GM21381 (cell line): ENCODE measurements around the gene KAZN.

Experiments
- ATAC-seq: cut with Tn5 transposase; IDR thresholded peaks from one replicate; pipeline ENCODE4 v1.9.1; 2021; ENCODE audit warnings: mild to moderate bottlenecking, moderate library complexity; ENCODE audit not compliant: unreplicated experiment

KAZN gene

DNA sequence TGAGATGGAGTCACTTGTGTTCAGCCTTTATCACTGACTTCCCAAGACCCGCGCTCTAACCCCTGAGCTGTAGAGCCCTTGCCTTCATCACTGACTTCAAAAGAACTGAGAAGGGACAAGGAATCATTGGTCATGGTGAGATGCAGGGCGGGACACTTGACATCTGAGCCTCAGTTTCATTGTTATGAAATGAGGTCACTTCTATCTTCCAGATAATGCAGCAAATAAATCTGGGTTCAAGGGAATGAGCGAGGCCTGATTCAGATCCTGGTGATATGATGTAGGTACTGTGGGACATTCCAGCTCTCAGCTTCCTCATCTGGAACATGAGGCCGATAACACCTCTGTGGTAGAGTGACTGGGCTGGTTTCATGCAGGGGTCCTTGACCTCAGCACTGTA is 13.8 kb downstream of the KAZN start:
- ATAC-seq = no peak

GRCh38 chr1:14613926-14614325 is 15.4 kb downstream of the KAZN start:
- no peak for ATAC-seq

DNA sequence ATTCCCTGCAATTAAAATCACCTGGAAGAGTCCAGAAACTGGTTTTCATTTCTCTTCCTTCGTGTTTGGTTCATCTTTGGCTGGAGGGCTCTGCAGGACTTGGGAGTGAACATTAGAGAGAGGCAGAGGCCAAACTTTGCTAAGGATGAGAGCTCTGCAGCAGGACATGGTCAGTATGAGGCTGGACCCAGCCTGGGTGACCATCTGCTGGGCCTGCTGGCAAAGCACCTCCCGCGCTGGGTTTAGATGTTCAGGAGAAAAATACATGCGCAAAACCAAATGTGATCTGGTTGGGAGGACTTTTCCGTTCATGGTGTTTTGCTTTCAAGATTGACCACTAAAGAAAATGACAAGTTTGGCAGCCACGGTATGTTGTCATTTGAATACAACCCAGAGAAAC is 15.9 kb downstream of the KAZN start:
- no peak for ATAC-seq

GRCh38 chr1:14615549-14616218 is 17.2 kb downstream of the KAZN start:
- ATAC-seq = no peak

- no peak for ATAC-seq
Observed at GRCh38 chr1:14616632-14617396, 18.3 kb downstream of the KAZN start.

- ATAC-seq = no peak
Observed at GRCh38 chr1:14617791-14618190, 19.3 kb downstream of the KAZN start.

DNA sequence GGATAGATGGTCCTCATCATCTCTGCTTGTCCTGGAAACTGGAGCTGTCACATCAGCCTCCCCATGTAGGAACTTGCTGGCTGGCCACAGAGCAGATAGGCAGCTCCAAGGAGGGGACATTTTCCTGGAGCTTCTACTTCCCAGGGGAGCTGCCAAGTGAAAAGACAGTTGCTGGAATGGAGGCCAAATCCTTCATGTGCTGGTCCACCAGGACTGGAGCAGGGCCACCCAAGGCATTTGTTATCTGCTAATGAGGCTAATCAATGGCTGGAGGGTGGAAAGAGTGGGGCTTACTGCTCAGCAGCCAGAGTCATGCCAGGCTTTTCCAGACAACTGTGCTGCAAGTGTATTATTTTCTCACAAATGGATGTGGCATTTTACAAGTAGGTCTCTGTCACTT is 22.5 kb downstream of the KAZN start:
- no peak for ATAC-seq

GRCh38 chr1:14623090-14623489 is 24.6 kb downstream of the KAZN start:
- ATAC-seq = no peak

DNA sequence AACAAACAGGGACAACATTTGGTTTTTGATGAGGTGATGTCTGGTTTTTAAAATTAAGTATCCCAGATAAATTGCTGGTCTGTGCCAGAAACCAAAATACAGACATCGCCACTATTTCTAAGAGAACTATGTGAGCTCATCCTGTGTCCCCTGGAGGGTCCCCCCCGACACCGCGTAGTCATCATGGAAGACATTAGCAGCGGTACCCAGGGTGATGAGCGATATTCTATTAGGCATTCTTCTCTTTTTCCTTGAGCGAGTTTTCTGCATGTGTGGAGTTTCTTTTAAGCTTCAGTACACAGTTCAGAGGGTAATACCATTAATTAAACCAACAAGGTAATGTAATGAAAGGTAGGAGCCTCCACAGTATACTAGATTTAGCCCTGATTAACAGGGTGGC is 26.5 kb downstream of the KAZN start:
- no peak for ATAC-seq

DNA sequence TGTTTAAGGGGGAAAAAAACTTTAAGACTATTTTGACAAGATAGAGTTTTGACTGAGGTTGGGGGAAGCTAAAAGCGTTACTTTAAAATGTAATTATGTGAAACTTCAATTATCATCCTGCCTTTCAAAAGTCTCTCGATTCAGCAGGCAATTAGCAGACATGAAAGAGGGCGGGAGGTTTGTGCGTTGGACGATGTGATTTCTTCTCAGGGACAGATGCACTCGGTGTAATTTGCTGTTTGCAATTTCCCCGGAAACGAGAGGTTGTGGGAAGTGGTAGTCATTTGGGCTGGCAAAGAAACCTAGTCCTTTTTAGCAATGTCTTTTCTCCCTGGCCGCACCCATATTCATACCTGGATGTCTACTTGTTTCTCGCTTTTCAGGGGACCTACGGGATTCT is 27.1 kb downstream of the KAZN start:
- no peak for ATAC-seq

GRCh38 chr1:14625996-14626395 is 27.5 kb downstream of the KAZN start:
- no peak for ATAC-seq

- no peak for ATAC-seq
Observed at GRCh38 chr1:14626869-14627607, 28.6 kb downstream of the KAZN start.

DNA sequence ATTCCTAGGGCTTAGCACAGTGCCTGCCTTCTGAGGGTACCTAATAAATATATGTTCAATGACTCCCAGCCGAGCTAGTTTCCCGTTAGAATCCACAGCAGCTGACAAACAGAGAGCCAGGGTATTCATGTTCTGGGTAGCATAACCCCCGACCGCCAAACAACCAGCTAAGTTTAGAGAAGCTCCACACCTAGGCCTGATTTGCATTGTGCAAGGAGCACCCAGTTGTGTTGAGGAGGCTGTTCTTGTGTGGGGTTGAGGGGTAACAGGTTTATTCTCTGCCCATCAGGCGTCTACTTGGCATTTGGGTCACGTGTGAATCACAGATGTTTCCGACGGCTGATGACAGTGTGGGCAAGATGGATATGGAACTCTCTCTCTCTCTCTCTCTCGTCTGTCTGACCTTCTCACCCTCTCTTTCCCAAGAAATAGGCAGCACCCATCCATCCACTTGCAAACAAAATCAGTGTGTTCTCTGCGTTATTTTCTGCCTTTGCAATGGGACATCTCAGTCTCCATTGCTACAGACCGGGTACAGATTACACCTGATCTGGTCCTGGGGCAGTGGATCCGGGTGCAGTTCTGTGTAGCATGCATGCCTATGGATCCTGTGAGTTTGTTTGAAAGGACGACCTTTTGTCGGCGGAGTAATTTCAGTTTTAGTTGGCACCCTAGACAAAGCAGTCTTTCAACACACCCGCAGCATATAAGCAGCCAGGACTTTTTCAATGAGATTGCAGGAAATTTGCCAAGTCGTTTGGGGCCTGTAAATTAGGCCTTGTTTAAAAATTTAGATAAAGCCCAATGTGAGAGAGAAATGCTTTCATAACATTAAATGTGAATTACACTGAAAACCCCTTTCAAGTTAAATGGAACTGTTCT is 29.4 kb downstream of the KAZN start:
- no peak for ATAC-seq

DNA sequence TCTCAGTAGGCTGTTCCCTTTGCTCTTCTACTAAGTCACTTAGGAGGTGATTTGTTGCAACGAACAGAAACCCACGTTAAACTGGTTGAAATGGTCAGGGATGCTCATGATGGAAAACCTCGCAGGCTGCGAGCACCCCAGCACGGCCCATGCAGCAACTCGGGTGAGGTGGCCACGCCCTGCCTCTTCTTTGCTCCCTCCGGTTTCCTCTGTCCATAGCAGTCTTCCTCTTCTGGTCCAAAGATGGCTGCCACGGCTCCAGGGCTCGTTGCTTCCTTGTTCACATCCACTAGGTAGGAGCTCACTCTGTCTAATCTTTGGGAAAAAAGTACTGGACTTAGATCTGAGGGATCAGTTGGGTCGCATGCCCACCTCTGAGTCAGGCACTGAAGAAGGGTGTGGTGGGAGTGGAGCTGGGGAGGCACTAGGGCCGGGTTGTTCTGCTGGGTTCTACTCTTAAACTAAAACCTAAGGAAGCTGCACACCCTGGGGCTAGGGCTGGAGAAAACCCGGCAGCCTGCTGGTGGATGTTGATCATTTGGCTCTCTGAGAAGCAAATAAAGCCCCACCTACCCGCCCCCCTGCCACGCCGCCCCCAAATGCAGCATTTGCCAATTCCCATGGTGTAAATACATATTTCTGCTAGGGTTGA is 31.0 kb downstream of the KAZN start:
- no peak for ATAC-seq

DNA sequence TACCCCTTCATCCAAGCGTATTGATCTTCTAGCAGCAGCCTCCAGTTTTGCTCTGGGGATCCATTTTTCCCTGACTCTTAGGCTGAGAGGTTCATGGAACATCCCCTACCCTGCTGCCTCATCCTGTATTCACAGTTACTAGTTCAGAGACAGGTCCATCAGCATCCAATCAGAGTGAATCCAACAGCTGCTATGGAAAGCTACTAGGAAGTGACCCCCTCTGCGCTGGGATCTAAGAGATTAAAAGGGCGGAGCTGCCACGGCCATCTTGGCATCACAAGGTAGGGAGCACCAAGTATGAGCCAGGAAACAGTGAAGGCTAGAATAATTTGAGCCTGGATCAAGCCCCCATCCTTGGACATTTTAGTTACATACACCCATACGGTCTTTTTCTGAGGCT is 32.5 kb downstream of the KAZN start:
- no peak for ATAC-seq

GRCh38 chr1:14631421-14631820 is 32.9 kb downstream of the KAZN start:
- no peak for ATAC-seq

- no peak for ATAC-seq
Observed at GRCh38 chr1:14634486-14634885, 36.0 kb downstream of the KAZN start.

DNA sequence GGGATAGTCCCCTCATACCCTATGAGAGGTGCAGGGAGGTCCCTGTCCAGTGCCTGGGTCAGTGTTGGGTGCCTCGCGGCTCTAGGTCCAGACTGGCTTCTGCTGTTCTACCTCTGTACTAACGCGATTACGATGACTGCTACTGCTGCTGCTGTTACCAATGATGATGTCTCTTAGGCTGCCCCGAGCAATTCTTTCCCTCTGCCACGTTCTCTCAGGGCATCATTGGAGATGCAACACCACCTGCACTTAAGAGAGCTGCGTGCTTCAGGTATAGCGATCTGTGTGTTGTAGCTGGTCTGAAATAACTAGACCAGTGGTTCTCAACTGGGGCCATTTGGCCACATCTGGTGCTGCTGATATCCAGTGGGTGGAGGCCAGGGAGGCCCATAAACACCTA is 36.9 kb downstream of the KAZN start:
- no peak for ATAC-seq

DNA sequence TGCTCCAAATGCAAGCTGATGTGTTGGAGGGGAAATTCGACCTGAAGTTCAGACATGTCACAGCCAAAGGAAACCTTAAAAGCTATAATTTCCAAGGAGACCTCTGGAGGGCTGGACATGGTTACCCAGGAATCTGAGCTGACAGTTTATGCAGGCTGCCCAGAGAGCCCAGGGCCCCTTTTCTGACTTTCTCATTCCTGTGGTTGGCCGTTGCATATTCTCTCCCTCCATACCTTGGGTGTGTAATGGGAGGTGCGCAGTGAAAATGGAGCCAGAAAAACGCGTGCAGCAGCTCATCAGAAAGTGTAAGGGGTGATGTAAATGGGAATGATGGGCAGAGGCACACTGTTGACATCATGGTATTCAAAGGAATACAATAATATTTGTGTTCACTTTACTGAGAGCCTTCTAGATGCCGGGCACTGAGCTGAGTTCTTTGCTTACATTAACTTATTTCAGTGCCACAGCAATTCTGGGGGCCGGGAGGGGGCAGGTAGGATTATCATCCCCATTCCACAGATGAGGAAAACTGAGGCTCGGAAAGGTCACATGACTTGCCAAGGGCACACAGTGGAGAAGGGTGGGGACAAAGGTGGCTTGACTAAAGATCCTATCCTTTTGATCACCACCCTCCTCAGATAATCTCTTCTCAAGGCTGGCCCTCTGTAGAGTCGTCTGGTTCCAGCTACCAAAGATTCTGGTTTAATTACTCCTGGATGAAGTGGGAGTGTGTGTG is 38.6 kb downstream of the KAZN start:
- ATAC-seq = no peak
